Liver (tissue), 9 donors: Measurements from ENCODE around the gene FBN1. TPM values are rescaled to one million over a fixed set of nuclear protein-coding genes. Genes with fewer than 3 reads are reported as not detected.

ENCODE experiments used
- DNase-seq: peaks from one replicate; pipeline ENCODE4 v3.0.0-alpha.2; 2017; ENCODE audit warnings: low spot score
- H3K27ac ChIP-seq, 2 donors: one replicate each; pipeline ENCODE4 v1.7.0; 2013; ENCODE audit warnings: inconsistent platforms in 2 of 2, low read length in 2 of 2, control low read depth in 1 of 2, low read depth in 1 of 2, mild to moderate bottlenecking in 1 of 2
- H3K27me3 ChIP-seq, 4 donors: one replicate each; pipeline versions ENCODE4 v1.6.1 to v1.7.0; 2013; ENCODE audit warnings: low read length in 3 of 4, inconsistent platforms in 1 of 4, mild to moderate bottlenecking in 1 of 4, moderate library complexity in 1 of 4; ENCODE audit not compliant: control insufficient read depth in 4 of 4, insufficient read depth in 4 of 4
- H3K36me3 ChIP-seq, 4 donors: one replicate each; pipeline versions ENCODE4 v1.6.1 to v1.7.0; 2013; ENCODE audit warnings: low read length in 3 of 4, mild to moderate bottlenecking in 3 of 4, low read depth in 1 of 4, moderate library complexity in 1 of 4; ENCODE audit not compliant: control insufficient read depth in 4 of 4, insufficient read depth in 3 of 4
- H3K4me1 ChIP-seq, 4 donors: one replicate each; pipeline versions ENCODE4 v1.6.1 to v1.7.0; 2013; ENCODE audit warnings: low read length in 3 of 4, mild to moderate bottlenecking in 3 of 4, moderate library complexity in 1 of 4; ENCODE audit not compliant: control insufficient read depth in 4 of 4, insufficient read depth in 4 of 4
- H3K4me3 ChIP-seq, 3 donors: one replicate each; pipeline versions ENCODE4 v1.6.1 to v1.7.0; 2013; ENCODE audit warnings: low read length in 3 of 3, control low read depth in 1 of 3, low read depth in 1 of 3, mild to moderate bottlenecking in 1 of 3
- H3K9ac ChIP-seq, 2 donors: one replicate each; pipeline ENCODE4 v1.7.0; 2013; ENCODE audit warnings: low read length in 2 of 2, mild to moderate bottlenecking in 2 of 2, moderate library complexity in 2 of 2, control low read depth in 1 of 2, low read depth in 1 of 2
- H3K9me3 ChIP-seq, 4 donors: one replicate each; pipeline versions ENCODE4 v1.6.1 to v1.7.0; 2013; ENCODE audit warnings: low read length in 3 of 4; ENCODE audit not compliant: control insufficient read depth in 4 of 4
- ATF3 ChIP-seq: IDR thresholded peaks from 2 replicates; pipeline ENCODE4 v1.6.1; 2016; ENCODE audit warnings: antibody characterized with exemption
- CTCF ChIP-seq: fragments of 150-350 bp; IDR thresholded peaks from 2 replicates; pipeline ENCODE4 v1.5.1; 2017; ENCODE audit warnings: improper control_type of control experiment, low read depth, low read length; ENCODE audit not compliant: missing input control
- EGR1 ChIP-seq, 2 donors: IDR thresholded peaks; 2 replicates each; pipeline ENCODE4 v1.6.1; 2016 to 2018; ENCODE audit warnings: antibody characterized with exemption in 2 of 2, low read depth in 2 of 2
- FOXA2 ChIP-seq: IDR thresholded peaks from 2 replicates; pipeline ENCODE4 v1.6.1; 2016; ENCODE audit warnings: antibody characterized with exemption
- GABPA ChIP-seq, 2 donors: IDR thresholded peaks in 1 of 2; conservative IDR thresholded peaks in 1 of 2; 2 replicates each; pipeline ENCODE4 v1.6.1; 2016; ENCODE audit warnings: antibody characterized with exemption in 2 of 2, mild to moderate bottlenecking in 1 of 2, moderate library complexity in 1 of 2
- HNF4A ChIP-seq, 2 donors: conservative IDR thresholded peaks; 2 replicates each; pipeline ENCODE4 v1.6.1; 2016; ENCODE audit warnings: antibody characterized with exemption in 2 of 2, mild to moderate bottlenecking in 2 of 2
- HNF4G ChIP-seq: IDR thresholded peaks from 2 replicates; pipeline ENCODE4 v1.6.1; 2016; ENCODE audit warnings: antibody characterized with exemption
- JUND ChIP-seq, 2 donors: IDR thresholded peaks; 2 replicates each; pipeline ENCODE4 v1.6.1; 2016; ENCODE audit warnings: antibody characterized with exemption in 2 of 2
- MAX ChIP-seq: IDR thresholded peaks from 2 replicates; pipeline ENCODE4 v1.6.1; 2016; ENCODE audit warnings: antibody characterized with exemption
- RAD21 ChIP-seq, 2 donors: IDR thresholded peaks; 2 replicates each; pipeline ENCODE4 v1.6.1; 2016; ENCODE audit warnings: antibody characterized with exemption in 2 of 2, mild to moderate bottlenecking in 2 of 2
- RXRA ChIP-seq, 2 donors: IDR thresholded peaks; 2 replicates each; pipeline ENCODE4 v1.6.1; 2017 to 2018; ENCODE audit warnings: antibody characterized with exemption in 2 of 2, mild to moderate bottlenecking in 1 of 2
- SP1 ChIP-seq: IDR thresholded peaks from 2 replicates; pipeline ENCODE4 v1.6.1; 2018; ENCODE audit warnings: antibody characterized with exemption, mild to moderate bottlenecking
- YY1 ChIP-seq: IDR thresholded peaks from 2 replicates; pipeline ENCODE4 v1.6.1; 2016; ENCODE audit warnings: antibody characterized with exemption, mild to moderate bottlenecking
- ZBTB33 ChIP-seq: IDR thresholded peaks from 2 replicates; pipeline ENCODE4 v1.6.1; 2016; ENCODE audit warnings: antibody characterized with exemption
- WGBS: extraction: QIAGEN DNeasy Blood & Tissue Kit; methylation state at CpG from one replicate; pipeline ENCODE4 v1.1.7; 2013; 5-methylcytosine and 5-hydroxymethylcytosine counted together
- polyA plus RNA-seq, 2 donors: library from polyadenylated mRNA; stranded (reverse) in 1 of 2; unstranded in 1 of 2; fragments of 200-250 nt in 1 of 2; fragments of >200 nt in 1 of 2; fragmentation: Nextera tagmentation in 1 of 2; extraction: Ambion mirVana in 1 of 2; gene quantifications; one replicate each; pipeline versions ENCODE4 v1.2.1 to v1.2.3, GENCODE V29; 2013 to 2015
- total RNA-seq, 2 donors: library from RNA; depleted of rRNA; stranded (reverse); fragments of >200 nt; gene quantifications; one replicate each; pipeline ENCODE4 v1.2.3, GENCODE V29; 2014
- donor health status: healthy.
- donor health status: healthy.
- donor health status: healthy.
- donor health status: healthy.
- donor health status: healthy.

The FBN1 gene
- total and polyA plus RNA-seq, 4 donors = 1.3 to 20.1 (median 12.4) TPM

GRCh38 chr15:48395521-48396011 is 249.9 kb downstream of the FBN1 start:
- TF ChIP-seq CTCF (no peak), MAX (no peak), EGR1 (IDR thresholded peaks at IDR 0.05; ENCODE audit: low read depth in 2 of 2) (no peak), ATF3 (no peak), JUND (IDR thresholded peaks at IDR 0.05) (no peak), RXRA (IDR thresholded peaks at IDR 0.05) (no peak), ZBTB33 (no peak), SP1 (no peak), RAD21 (IDR thresholded peaks at IDR 0.05) (no peak)
- 89% methylated on average over 5 of the region's 5 CpGs for WGBS
- Histone ChIP-seq H3K9ac (no peak overlapping the region), H3K9me3 (no peaks in the 10 kb centered on the region), H3K4me1 (no peaks in the 10 kb centered on the region), H3K27me3 (no peaks in the 10 kb centered on the region), H3K36me3 (no peaks in the 10 kb centered on the region), H3K27ac (no peak overlapping the region), H3K4me3 (no peak overlapping the region)
- no peak for DNase-seq

GRCh38 chr15:48394970-48395369 is 250.5 kb downstream of the FBN1 start:
- no peak overlapping the region for H3K27ac ChIP-seq
- no peak for DNase-seq
- no peaks in the 10 kb centered on the region for H3K36me3 ChIP-seq
- 93% methylated on average over 4 of the region's 4 CpGs for WGBS
- TF ChIP-seq GABPA (IDR thresholded peaks at IDR 0.05 in 1 of 2, conservative IDR thresholded peaks at IDR 0.05 in 1 of 2) = no peak
- no peak for TF ChIP-seq FOXA2
- TF ChIP-seq RXRA (IDR thresholded peaks at IDR 0.05) = no peak
- no peak for TF ChIP-seq MAX
- TF ChIP-seq SP1 = no peak
- no peak for TF ChIP-seq HNF4G
- TF ChIP-seq YY1 = no peak
- no peak for TF ChIP-seq HNF4A (conservative IDR thresholded peaks at IDR 0.05)
- no peak for TF ChIP-seq ATF3
- TF ChIP-seq RAD21 (IDR thresholded peaks at IDR 0.05) = no peak
- no peak overlapping the region for H3K9ac ChIP-seq
- no peak overlapping the region for H3K4me3 ChIP-seq
- H3K4me1 ChIP-seq = no peaks in the 10 kb centered on the region
- no peaks in the 10 kb centered on the region for H3K27me3 ChIP-seq
- no peaks in the 10 kb centered on the region for H3K9me3 ChIP-seq
